B cell (primary cell): ENCODE measurements around the gene AFF3. TPM values are rescaled to one million over a fixed set of nuclear protein-coding genes. Genes with fewer than 3 reads are reported as not detected.

ENCODE experiments used
- ATAC-seq: fragments of 200-7000 bp; cut with Tn5 transposase; one replicate; pipeline ENCODE4 v1.10.0; 2021; ENCODE audit warnings: low read depth, mild to moderate bottlenecking, moderate number of reproducible peaks, moderate library complexity
- CTCF ChIA-PET: fragments of 350-600 bp; sonication (Branson Sonifier 250); formaldehyde crosslinking; loops from one replicate; lab custom pipeline; 2021; ENCODE audit warnings: antibody characterized with exemption, inconsistent platforms; lab: Charles Lee
- POLR2A ChIA-PET: fragments of 350-600 bp; sonication (Branson Sonifier 250); formaldehyde crosslinking; loops from one replicate; lab custom pipeline; 2021; ENCODE audit warnings: antibody characterized with exemption; lab: Charles Lee
- DNase-seq: peaks from one replicate; pipeline ENCODE4 v3.0.0; 2013
- H2AFZ ChIP-seq: 2 replicates; pipeline ENCODE4 v1.6.1; 2012; ENCODE audit warnings: mild to moderate bottlenecking, low read depth, low read length; ENCODE audit not compliant: insufficient read depth, poor library complexity, severe bottlenecking
- H3K27ac ChIP-seq, 2 donors: 1 replicate in 1 of 2; 2 replicates in 1 of 2; pipeline ENCODE4 v1.5.1; 2012 to 2013; ENCODE audit warnings: low read length in 2 of 2, mild to moderate bottlenecking in 2 of 2, moderate library complexity in 1 of 2
- H3K27me3 ChIP-seq, 4 experiments: fragments of 200-600 bp in 1 of 4; sonication (generic) in 1 of 4; replicated peaks in 1 of 4; 1 replicate in 2 of 4; 2 replicates in 2 of 4; pipeline versions ENCODE4 v1.6.1 to v1.7.0; 2013 to 2016; ENCODE audit warnings: low read length in 3 of 4, mild to moderate bottlenecking in 2 of 4, mixed read lengths in 1 of 4, moderate library complexity in 1 of 4; ENCODE audit not compliant: insufficient read depth in 4 of 4, control insufficient read depth in 3 of 4; ENCODE audit errors: control extremely low read depth in 1 of 4
- H3K36me3 ChIP-seq, 2 experiments: replicated peaks in 1 of 2; 1 replicate in 1 of 2; 2 replicates in 1 of 2; pipeline versions ENCODE4 v1.6.1 to v1.7.1; 2013; ENCODE audit warnings: low read length in 1 of 2; ENCODE audit not compliant: insufficient read depth in 2 of 2, control insufficient read depth in 1 of 2; ENCODE audit errors: control extremely low read depth in 1 of 2, extremely low read depth in 1 of 2
- H3K4me1 ChIP-seq, 2 donors: fragments of 200-600 bp in 1 of 2; sonication (generic) in 1 of 2; 1 replicate in 1 of 2; 2 replicates in 1 of 2; pipeline versions ENCODE4 v1.5.1 to v1.6.1; 2013 to 2017; ENCODE audit warnings: low read length in 2 of 2; ENCODE audit not compliant: control insufficient read depth in 2 of 2, insufficient read depth in 2 of 2
- H3K4me2 ChIP-seq: replicated peaks from 2 replicates; pipeline ENCODE3; 2012; ENCODE audit warnings: mild to moderate bottlenecking, low read depth, low read length; ENCODE audit not compliant: poor library complexity, severe bottlenecking
- H3K4me3 ChIP-seq, 5 experiments: fragments of 200-600 bp in 1 of 5; sonication (generic) in 1 of 5; 1 replicate in 3 of 5; 2 replicates in 2 of 5; pipeline versions ENCODE4 v1.5.1 to v1.7.0; 2011 to 2016; ENCODE audit warnings: low read length in 4 of 5, mild to moderate bottlenecking in 4 of 5, low read depth in 2 of 5, control low read depth in 1 of 5, moderate library complexity in 1 of 5; ENCODE audit not compliant: insufficient read depth in 1 of 5; ENCODE audit errors: control extremely low read depth in 1 of 5, extremely low read depth in 1 of 5
- H3K79me2 ChIP-seq: fragments of 200-600 bp; sonication (generic); one replicate; pipeline ENCODE4 v1.6.0; 2016; ENCODE audit warnings: low read length; ENCODE audit not compliant: control insufficient read depth, insufficient read depth
- H3K9ac ChIP-seq: fragments of 200-600 bp; sonication (generic); 2 replicates; pipeline ENCODE4 v1.6.1; 2017; ENCODE audit warnings: mild to moderate bottlenecking, low read length, moderate library complexity
- H3K9me3 ChIP-seq, 3 donors: one replicate each; pipeline versions ENCODE4 v1.6.1 to v1.7.1; 2013; ENCODE audit warnings: low read length in 2 of 3; ENCODE audit not compliant: control insufficient read depth in 2 of 3, insufficient read depth in 1 of 3; ENCODE audit errors: control extremely low read depth in 1 of 3
- H4K20me1 ChIP-seq: 2 replicates; pipeline ENCODE4 v1.6.0; 2012; ENCODE audit warnings: mild to moderate bottlenecking, low read length; ENCODE audit not compliant: insufficient read depth, control insufficient read depth, poor library complexity, severe bottlenecking
- H3K27ac Mint-ChIP-seq: one replicate; pipeline ENCODE4 v1.8.0; 2021; ENCODE audit warnings: mixed read lengths
- H3K27me3 Mint-ChIP-seq: one replicate; pipeline ENCODE4 v1.8.0; 2021; ENCODE audit warnings: mixed read lengths
- H3K4me1 Mint-ChIP-seq: one replicate; pipeline ENCODE4 v1.8.0; 2021; ENCODE audit warnings: mixed read lengths
- H3K4me3 Mint-ChIP-seq: one replicate; pipeline ENCODE4 v1.8.0; 2021; ENCODE audit warnings: mixed read lengths
- H3K9me3 Mint-ChIP-seq: one replicate; pipeline ENCODE4 v1.8.0; 2022; ENCODE audit warnings: mixed read lengths; ENCODE audit not compliant: insufficient read depth
- CTCF ChIP-seq: fragments of 200-600 bp; IDR thresholded peaks from one replicate; pipeline ENCODE4 v1.8.0; 2022; ENCODE audit warnings: antibody characterized with exemption, mild to moderate bottlenecking
- EZH2 ChIP-seq: IDR thresholded peaks from 2 replicates; pipeline ENCODE4 v1.6.1; 2012; ENCODE audit warnings: borderline replicate concordance, low read depth, mild to moderate bottlenecking, moderate library complexity, low read length; ENCODE audit not compliant: insufficient read depth, poor library complexity, severe bottlenecking
- WGBS: methylation state at CpG from one replicate; pipeline ENCODE4 v1.1.5; 2013; ENCODE audit warnings: missing lambda C conversion rate; ENCODE audit not compliant: insufficient coverage; 5-methylcytosine and 5-hydroxymethylcytosine counted together
- intact Hi-C: fragments of 100-400 bp; cut with micrococcal nuclease; formaldehyde crosslinking; loops from one replicate; pipeline ENCODE4 v1.10.0; 2022
- polyA plus RNA-seq: library from polyadenylated mRNA; depleted of rRNA; stranded (reverse); fragments of >200 nt; gene quantifications from 2 replicates; pipeline ENCODE4 v1.2.3, GENCODE V29; 2012
- total RNA-seq, 2 donors: library from RNA; stranded (reverse); fragments of 120-200 nt in 1 of 2; gene quantifications; 1 replicate in 1 of 2; 2 replicates in 1 of 2; pipeline versions ENCODE4 v1.2.3 to v1.2.4, GENCODE V29; 2013 to 2022

The AFF3 gene
- total and polyA plus RNA-seq, 2 donors (not counting 1 experiment from before 2014, with no cell fraction given) = 117 to 830 TPM

- Histone ChIP-seq H3K27me3 (no peaks in the 10 kb centered on the region), H2AFZ (no peak overlapping the region), H3K9me3 (no peaks in the 10 kb centered on the region), H4K20me1 (peaks cover 59% of the 10 kb centered on the region), H3K4me1 (no peaks in the 10 kb centered on the region), H3K9ac (no peak overlapping the region), H3K79me2 (peaks cover 59% of the 10 kb centered on the region), H3K4me3 (no peak overlapping the region), H3K36me3 (peaks cover 0 to 63% of the 10 kb centered on the region in 2 experiments), H3K27ac (no peak overlapping the region), H3K4me2 (no peak overlapping the region)
- DNase-seq (no peak), ATAC-seq (no peak)
- intact Hi-C loops = no loop called here
- Mint-ChIP-seq H3K27ac (no peak overlapping the region), H3K4me3 (no peak overlapping the region), H3K27me3 (no peaks in the 10 kb centered on the region), H3K4me1 (peaks cover 13% of the 10 kb centered on the region), H3K9me3 (no peaks in the 10 kb centered on the region)
- ChIA-PET POLR2A (no interaction called here), CTCF (no interaction called here)
- whole genome bisulfite sequencing = no CpG with 5 or more reads among the region's 5 CpGs
- TF ChIP-seq EZH2 = no peak
- TF ChIP-seq CTCF = no peak
These were observed 520.6 kb downstream of the AFF3 start for GRCh38 chr2:99621774-99622173.

GRCh38 chr2:99621106-99621505, 521.3 kb downstream of the AFF3 start:
- Histone ChIP-seq H3K27me3 (no peaks in the 10 kb centered on the region), H3K4me3 (no peak overlapping the region), H3K27ac (no peak overlapping the region), H3K4me1 (no peaks in the 10 kb centered on the region), H3K9me3 (no peaks in the 10 kb centered on the region), H3K9ac (no peak overlapping the region), H3K36me3 (peaks cover 0 to 62% of the 10 kb centered on the region in 2 experiments), H3K79me2 (peaks cover 54% of the 10 kb centered on the region), H4K20me1 (peaks cover 64% of the 10 kb centered on the region), H2AFZ (no peak overlapping the region), H3K4me2 (no peak overlapping the region)
- 100% methylated on average over 2 of the region's 4 CpGs for WGBS
- Mint-ChIP-seq H3K27ac (no peak overlapping the region), H3K4me1 (peaks cover 12% of the 10 kb centered on the region), H3K9me3 (no peaks in the 10 kb centered on the region), H3K27me3 (no peaks in the 10 kb centered on the region), H3K4me3 (no peak overlapping the region)
- ATAC-seq = no peak
- intact Hi-C loops = no loop called here
- TF ChIP-seq EZH2 = no peak
- no peak for TF ChIP-seq CTCF
- POLR2A ChIA-PET = no interaction called here
- CTCF ChIA-PET = no interaction called here
- DNase-seq = no peak
